ENCODE data around the gene CHST11.

CHST11 gene

DNA sequence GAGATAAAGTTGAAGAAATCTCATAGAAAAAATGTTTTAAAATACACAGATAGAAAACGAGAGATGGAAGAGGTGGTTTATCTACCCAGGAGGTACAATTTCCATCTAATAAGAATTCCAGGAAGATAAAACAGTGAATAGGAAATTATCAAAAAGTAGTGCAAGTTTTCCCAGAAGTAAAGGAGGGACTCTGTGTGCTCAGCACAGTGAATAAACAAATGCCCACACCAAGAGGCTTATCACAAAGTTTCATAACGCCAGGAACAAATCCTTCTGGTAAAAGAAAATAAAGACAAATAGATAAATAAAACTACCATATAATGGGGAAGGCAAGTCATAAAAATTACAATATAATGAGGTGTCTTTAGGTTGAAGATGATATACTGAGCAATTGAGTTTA is 322.4 kb downstream of the CHST11 start:
- no peaks in the 10 kb centered on the region for H3K27me3 ChIP-seq (ENCODE audit: low read length)
- no peak for TF ChIP-seq EZH2phosphoT487 (conservative IDR thresholded peaks at IDR 0.05; ENCODE audit: low read length)
- TF ChIP-seq, protein P1, sequence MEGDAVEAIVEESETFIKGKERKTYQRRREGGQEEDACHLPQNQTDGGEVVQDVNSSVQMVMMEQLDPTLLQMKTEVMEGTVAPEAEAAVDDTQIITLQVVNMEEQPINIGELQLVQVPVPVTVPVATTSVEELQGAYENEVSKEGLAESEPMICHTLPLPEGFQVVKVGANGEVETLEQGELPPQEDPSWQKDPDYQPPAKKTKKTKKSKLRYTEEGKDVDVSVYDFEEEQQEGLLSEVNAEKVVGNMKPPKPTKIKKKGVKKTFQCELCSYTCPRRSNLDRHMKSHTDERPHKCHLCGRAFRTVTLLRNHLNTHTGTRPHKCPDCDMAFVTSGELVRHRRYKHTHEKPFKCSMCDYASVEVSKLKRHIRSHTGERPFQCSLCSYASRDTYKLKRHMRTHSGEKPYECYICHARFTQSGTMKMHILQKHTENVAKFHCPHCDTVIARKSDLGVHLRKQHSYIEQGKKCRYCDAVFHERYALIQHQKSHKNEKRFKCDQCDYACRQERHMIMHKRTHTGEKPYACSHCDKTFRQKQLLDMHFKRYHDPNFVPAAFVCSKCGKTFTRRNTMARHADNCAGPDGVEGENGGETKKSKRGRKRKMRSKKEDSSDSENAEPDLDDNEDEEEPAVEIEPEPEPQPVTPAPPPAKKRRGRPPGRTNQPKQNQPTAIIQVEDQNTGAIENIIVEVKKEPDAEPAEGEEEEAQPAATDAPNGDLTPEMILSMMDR (IDR thresholded peaks at IDR 0.05; ENCODE audit: insufficient read depth, low read length, poor library complexity, severe bottlenecking): no peak
- H3K9me2 ChIP-seq (replicated peaks; ENCODE audit: insufficient read depth, low read length): no peaks in the 10 kb centered on the region
- no peak overlapping the region for H2AFZ ChIP-seq (ENCODE audit: low read depth, low read length, severe bottlenecking)
- no peaks in the 10 kb centered on the region for H4K20me1 ChIP-seq (ENCODE audit: low read depth, low read length)
- H3K79me2 ChIP-seq (ENCODE audit: insufficient read depth, low read length): no peaks in the 10 kb centered on the region
- H3F3A ChIP-seq (ENCODE audit: insufficient read depth): no peaks in the 10 kb centered on the region
- no peaks in the 10 kb centered on the region for H3K36me3 ChIP-seq (ENCODE audit: low read length)
- no peak overlapping the region for H3K4me2 ChIP-seq (ENCODE audit: low read depth, low read length, poor library complexity, severe bottlenecking)
- no peak overlapping the region for H3K9ac ChIP-seq (ENCODE audit: low read length)
- no peak overlapping the region for H3K27ac ChIP-seq (ENCODE audit: low read depth, low read length)
- no peak overlapping the region for H3K4me3 ChIP-seq (ENCODE audit: insufficient read depth, low read length, poor library complexity, severe bottlenecking)
- H3K9me3 ChIP-seq (ENCODE audit: insufficient read depth, low read length): peaks cover 23% of the 10 kb centered on the region

DNA sequence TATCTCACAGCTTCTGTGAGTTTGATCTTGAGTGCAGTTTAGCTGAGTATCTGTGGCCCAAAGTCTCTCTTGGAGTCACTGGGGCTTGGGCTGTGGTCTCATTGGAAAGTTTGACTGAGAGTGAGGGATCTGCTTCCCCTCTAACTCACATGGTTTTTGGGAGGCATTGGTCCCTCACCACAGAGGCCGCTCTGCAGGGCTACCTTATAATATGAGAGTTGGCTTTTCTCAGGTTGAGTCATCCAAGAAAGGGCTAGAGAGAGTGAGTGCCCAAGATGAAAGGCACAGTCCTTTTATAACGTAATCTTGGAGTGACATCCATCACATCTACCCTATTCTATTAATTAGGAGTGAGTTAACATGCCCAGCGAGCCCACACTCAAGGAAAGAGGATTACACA is 325.5 kb downstream of the CHST11 start:
- no peaks in the 10 kb centered on the region for H3K27me3 ChIP-seq (ENCODE audit: low read length)
- no peak for TF ChIP-seq EZH2phosphoT487 (conservative IDR thresholded peaks at IDR 0.05; ENCODE audit: low read length)
- TF ChIP-seq, protein P1 (IDR thresholded peaks at IDR 0.05; ENCODE audit: insufficient read depth, low read length, poor library complexity, severe bottlenecking): no peak
- H3F3A ChIP-seq (ENCODE audit: insufficient read depth): no peaks in the 10 kb centered on the region
- no peak overlapping the region for H2AFZ ChIP-seq (ENCODE audit: low read depth, low read length, severe bottlenecking)
- H3K36me3 ChIP-seq (ENCODE audit: low read length): no peaks in the 10 kb centered on the region
- no peaks in the 10 kb centered on the region for H4K20me1 ChIP-seq (ENCODE audit: low read depth, low read length)
- no peak overlapping the region for H3K4me2 ChIP-seq (ENCODE audit: low read depth, low read length, poor library complexity, severe bottlenecking)
- no peak overlapping the region for H3K9ac ChIP-seq (ENCODE audit: low read length)
- H3K4me3 ChIP-seq (ENCODE audit: insufficient read depth, low read length, poor library complexity, severe bottlenecking): no peak overlapping the region
- peaks cover 23% of the 10 kb centered on the region for H3K9me3 ChIP-seq (ENCODE audit: insufficient read depth, low read length)
- H3K27ac ChIP-seq (ENCODE audit: low read depth, low read length): no peak overlapping the region
- no peaks in the 10 kb centered on the region for H3K9me2 ChIP-seq (replicated peaks; ENCODE audit: insufficient read depth, low read length)
- no peaks in the 10 kb centered on the region for H3K79me2 ChIP-seq (ENCODE audit: insufficient read depth, low read length)

DNA sequence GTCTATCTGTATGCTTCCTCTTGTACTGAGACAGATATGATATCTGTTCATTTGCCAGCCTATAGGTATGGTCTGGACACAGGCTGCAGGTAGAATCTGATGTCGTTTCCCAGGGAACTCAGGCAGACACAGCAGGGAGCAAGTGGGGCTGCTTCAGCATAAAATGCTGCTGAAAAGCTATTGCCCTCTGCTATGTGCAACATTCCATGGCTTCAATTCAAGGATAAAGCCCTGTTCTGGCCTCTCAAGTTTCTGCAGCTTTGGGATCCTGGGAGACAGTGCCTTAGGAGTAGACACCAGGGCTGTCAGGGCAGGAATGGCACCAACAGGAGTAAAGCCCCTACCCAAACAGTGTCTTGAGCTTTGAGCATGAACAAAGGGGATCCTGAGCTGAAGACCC is 327.8 kb downstream of the CHST11 start:
- Histone ChIP-seq H3K9ac (ENCODE audit: low read length) (no peak overlapping the region), H3K27me3 (ENCODE audit: low read length) (no peaks in the 10 kb centered on the region), H3K36me3 (ENCODE audit: low read length) (no peaks in the 10 kb centered on the region), H3K4me3 (ENCODE audit: insufficient read depth, low read length, poor library complexity, severe bottlenecking) (no peak overlapping the region), H3K4me2 (ENCODE audit: low read depth, low read length, poor library complexity, severe bottlenecking) (no peak overlapping the region), H3K79me2 (ENCODE audit: insufficient read depth, low read length) (no peaks in the 10 kb centered on the region), H4K20me1 (ENCODE audit: low read depth, low read length) (no peaks in the 10 kb centered on the region), H3K27ac (ENCODE audit: low read depth, low read length) (no peak overlapping the region), H3F3A (ENCODE audit: insufficient read depth) (no peaks in the 10 kb centered on the region), H3K9me3 (ENCODE audit: insufficient read depth, low read length) (peaks cover 22% of the 10 kb centered on the region), H2AFZ (ENCODE audit: low read depth, low read length, severe bottlenecking) (no peak overlapping the region), H3K9me2 (replicated peaks; ENCODE audit: insufficient read depth, low read length) (no peaks in the 10 kb centered on the region)
- TF ChIP-seq, protein P1 (IDR thresholded peaks at IDR 0.05; ENCODE audit: insufficient read depth, low read length, poor library complexity, severe bottlenecking): no peak
- TF ChIP-seq EZH2phosphoT487 (conservative IDR thresholded peaks at IDR 0.05; ENCODE audit: low read length): no peak
